SK-N-SH (cell line): Measurements from ENCODE around the gene GSTM2.

ENCODE experiments used
- CTCF ChIP-seq: fragments of 200-600 bp; sonication (generic); IDR thresholded peaks from 2 replicates; pipeline ENCODE4 v1.6.1; 2017; ENCODE audit warnings: antibody characterized with exemption, mild to moderate bottlenecking, moderate library complexity
- IRF3 ChIP-seq: fragments of 150-350 bp; IDR thresholded peaks from 2 replicates; pipeline ENCODE4 v1.6.1; 2016; ENCODE audit warnings: mild to moderate bottlenecking, low read depth, low read length
- POLR2AphosphoS5 ChIP-seq: IDR thresholded peaks from 2 replicates; pipeline ENCODE4 v1.6.1; 2012; ENCODE audit warnings: low read depth, low read length
- RAD21 ChIP-seq: IDR thresholded peaks from 2 replicates; pipeline ENCODE4 v1.6.1; 2012; ENCODE audit warnings: mild to moderate bottlenecking, low read length
- SMC3 ChIP-seq: IDR thresholded peaks from 2 replicates; pipeline ENCODE4 v1.6.1; 2012; ENCODE audit warnings: low read depth, low read length, improper control_type of control experiment
- YY1 ChIP-seq: IDR thresholded peaks from 2 replicates; pipeline ENCODE4 v1.4.0; 2012; ENCODE audit warnings: low read depth, mild to moderate bottlenecking

GRCh38 chr1:109657395-109657794, 10.5 kb upstream of the GSTM2 start:
- no peak for TF ChIP-seq SMC3
- no peak for TF ChIP-seq POLR2AphosphoS5
- no peak for TF ChIP-seq RAD21
- TF ChIP-seq YY1: no peak
- no peak for TF ChIP-seq CTCF
- TF ChIP-seq IRF3: no peak
